IMR-90 (cell line): ENCODE measurements around the gene CHML. TPM values are rescaled to one million over a fixed set of nuclear protein-coding genes. Genes with fewer than 3 reads are reported as not detected.

Experiments
- ATAC-seq: fragments of 200-7000 bp; cut with Tn5 transposase; 2 replicates; pipeline ENCODE4 v1.9.1; 2020; ENCODE audit warnings: low read depth, mild to moderate bottlenecking, moderate library complexity
- BruUV-seq: library from RNA; stranded (reverse); fragments of 400-500 nt; replicated peaks from 2 replicates; lab custom pipeline; 2021; lab: Mats Ljungman, UMichigan
- CTCF ChIA-PET: fragments of 300-600 bp; formaldehyde crosslinking; extraction: SDS; loops from one replicate; lab custom pipeline; 2021; ENCODE audit warnings: antibody characterized with exemption; lab: Yijun Ruan, JAX
- POLR2A ChIA-PET: fragments of 300-600 bp; sonication (Branson Sonifier 250); formaldehyde crosslinking; loops from one replicate; lab custom pipeline; 2022; ENCODE audit warnings: antibody characterized with exemption; ENCODE audit not compliant: unreplicated experiment; lab: Charles Lee
- DNase-seq: peaks from one replicate; pipeline ENCODE4 v3.0.0; 2013
- H2AFZ ChIP-seq: replicated peaks from 2 replicates; pipeline ENCODE3; 2013; ENCODE audit warnings: low read length, mild to moderate bottlenecking; ENCODE audit not compliant: poor library complexity
- H2AK5ac ChIP-seq: 2 replicates; pipeline ENCODE4 v1.6.1; 2013; ENCODE audit warnings: low read depth, low read length, inconsistent platforms
- H2AK9ac ChIP-seq: replicated peaks from 2 replicates; pipeline ENCODE3; 2013; ENCODE audit warnings: mild to moderate bottlenecking, low read depth, low read length, moderate library complexity; ENCODE audit not compliant: poor library complexity
- H2BK120ac ChIP-seq: 2 replicates; pipeline ENCODE4 v1.6.1; 2013; ENCODE audit warnings: low read depth, low read length, inconsistent platforms
- H2BK15ac ChIP-seq: 3 replicates; pipeline ENCODE4 v1.6.1; 2013; ENCODE audit warnings: low read depth, low read length, inconsistent platforms
- H2BK20ac ChIP-seq: 2 replicates; pipeline ENCODE4 v1.6.1; 2013; ENCODE audit warnings: low read depth, mild to moderate bottlenecking, inconsistent platforms, low read length, moderate library complexity
- H2BK5ac ChIP-seq: 2 replicates; pipeline ENCODE4 v1.6.1; 2013; ENCODE audit warnings: mild to moderate bottlenecking, low read depth, low read length, inconsistent platforms; ENCODE audit not compliant: poor library complexity, severe bottlenecking
- H3K14ac ChIP-seq: replicated peaks from 2 replicates; pipeline ENCODE4 v1.6.1; 2013; ENCODE audit warnings: low read depth, low read length, inconsistent platforms
- H3K18ac ChIP-seq: 2 replicates; pipeline ENCODE4 v1.6.1; 2013; ENCODE audit warnings: low read depth, low read length, control low read depth
- H3K23ac ChIP-seq: 2 replicates; pipeline ENCODE4 v1.6.1; 2013; ENCODE audit warnings: low read depth, low read length, inconsistent platforms
- H3K27ac ChIP-seq: 2 replicates; pipeline ENCODE4 v1.5.1; 2013; ENCODE audit warnings: mild to moderate bottlenecking, control low read depth, low read length; ENCODE audit not compliant: insufficient read depth
- H3K27me3 ChIP-seq: 2 replicates; pipeline ENCODE4 v1.6.1; 2013; ENCODE audit warnings: low read length; ENCODE audit not compliant: control insufficient read depth, insufficient read depth
- H3K36me3 ChIP-seq: 2 replicates; pipeline ENCODE4 v1.6.1; 2013; ENCODE audit warnings: low read length, mixed read lengths; ENCODE audit not compliant: control insufficient read depth, insufficient read depth
- H3K4ac ChIP-seq: 2 replicates; pipeline ENCODE4 v1.6.1; 2013; ENCODE audit warnings: low read depth, low read length, inconsistent platforms
- H3K4me1 ChIP-seq: 2 replicates; pipeline ENCODE4 v1.6.1; 2013; ENCODE audit warnings: low read length, mixed read lengths; ENCODE audit not compliant: control insufficient read depth, insufficient read depth
- H3K4me2 ChIP-seq: 2 replicates; pipeline ENCODE4 v1.6.1; 2013; ENCODE audit warnings: low read depth, mild to moderate bottlenecking, control low read depth, low read length, moderate library complexity
- H3K4me3 ChIP-seq: 2 replicates; pipeline ENCODE4 v1.5.1; 2013; ENCODE audit warnings: low read depth, mild to moderate bottlenecking, control low read depth, low read length, moderate library complexity; ENCODE audit not compliant: insufficient read depth
- H3K56ac ChIP-seq: 2 replicates; pipeline ENCODE4 v1.6.1; 2013; ENCODE audit warnings: low read length, inconsistent platforms; ENCODE audit not compliant: insufficient read depth; ENCODE audit errors: extremely low read depth
- H3K79me1 ChIP-seq, 2 experiments: 2 replicates each; pipeline ENCODE4 v1.6.1; 2013; ENCODE audit warnings: low read length in 2 of 2, inconsistent platforms in 1 of 2, low read depth in 1 of 2
- H3K9ac ChIP-seq: 2 replicates; pipeline ENCODE4 v1.6.1; 2013; ENCODE audit warnings: low read depth, low read length, control low read depth
- H3K9me1 ChIP-seq: 2 replicates; pipeline ENCODE4 v1.6.1; 2013; ENCODE audit warnings: low read length, inconsistent platforms; ENCODE audit not compliant: insufficient read depth
- H3K9me3 ChIP-seq: 2 replicates; pipeline ENCODE4 v1.6.1; 2013; ENCODE audit warnings: low read length; ENCODE audit not compliant: control insufficient read depth, insufficient read depth
- H4K20me1 ChIP-seq: 2 replicates; pipeline ENCODE4 v1.6.1; 2013; ENCODE audit warnings: low read length, inconsistent platforms; ENCODE audit not compliant: insufficient read depth
- H4K5ac ChIP-seq: 2 replicates; pipeline ENCODE4 v1.6.1; 2013; ENCODE audit warnings: mild to moderate bottlenecking, low read depth, low read length, control low read depth
- H4K8ac ChIP-seq, 2 experiments: 2 replicates each; pipeline ENCODE4 v1.6.1; 2013; ENCODE audit warnings: low read depth in 2 of 2, low read length in 2 of 2, control low read depth in 1 of 2, inconsistent platforms in 1 of 2
- H4K91ac ChIP-seq: 2 replicates; pipeline ENCODE4 v1.6.1; 2013; ENCODE audit warnings: low read depth, low read length, inconsistent platforms; ENCODE audit not compliant: insufficient read depth
- BHLHE40 ChIP-seq: fragments of 150-350 bp; IDR thresholded peaks from 2 replicates; pipeline ENCODE4 v1.6.1; 2016; ENCODE audit warnings: mild to moderate bottlenecking, low read depth, low read length
- CEBPB ChIP-seq: IDR thresholded peaks from 2 replicates; pipeline ENCODE4 v1.6.1; 2012; ENCODE audit warnings: low read depth, low read length, improper control_type of control experiment
- NFE2L2 ChIP-seq: fragments of 150-350 bp; IDR thresholded peaks from 2 replicates; pipeline ENCODE4 v1.6.1; 2016; ENCODE audit warnings: low read depth, mild to moderate bottlenecking, low read length
- RFX5 ChIP-seq: IDR thresholded peaks from 2 replicates; pipeline ENCODE4 v1.8.0; 2012; ENCODE audit warnings: low read depth, mild to moderate bottlenecking, low read length, moderate library complexity
- USF2 ChIP-seq: fragments of 150-350 bp; IDR thresholded peaks from 2 replicates; pipeline ENCODE4 v1.6.1; 2017; ENCODE audit warnings: mild to moderate bottlenecking, antibody characterized with exemption, low read length, low read depth
- WGBS, 2 experiments: methylation state at CpG; one replicate each; pipeline versions ENCODE4 v1.1.5 to v1.1.7; 2013; ENCODE audit warnings: missing lambda C conversion rate in 2 of 2; ENCODE audit not compliant: insufficient read length in 1 of 2; ENCODE audit errors: extremely low coverage in 2 of 2; 5-methylcytosine and 5-hydroxymethylcytosine counted together
- dilution Hi-C: fragments of 300-500 bp; cut with HindIII; formaldehyde crosslinking; loops from one replicate; pipeline ENCODE4 v1.14.3; 2018; ENCODE audit warnings: low sequenced_read_pairs; ENCODE audit not compliant: unreplicated experiment
- in situ Hi-C: fragments of 300-500 bp; cut with MboI; formaldehyde crosslinking; loops from 3 replicates; pipeline ENCODE4 v1.14.3; 2019; ENCODE audit warnings: low sequenced_read_pairs, inconsistent platforms, mixed read lengths
- intact Hi-C: fragments of 100-400 bp; cut with micrococcal nuclease; formaldehyde crosslinking; loops from 2 replicates; pipeline ENCODE4 v1.10.0; 2022
- polyA plus RNA-seq, 3 experiments: library from polyadenylated mRNA; depleted of rRNA; stranded (reverse); fragments of >200 nt; gene quantifications; 2 replicates each; pipeline ENCODE4 v1.2.3, GENCODE V29; 2012; ENCODE audit warnings: low replicate concordance in 1 of 3
- total RNA-seq: library from RNA; depleted of rRNA; stranded (reverse); fragments of >200 nt; gene quantifications from 2 replicates; pipeline ENCODE4 v1.2.3, GENCODE V29; 2012

Gene CHML
- total and polyA plus RNA-seq, 2 of the 4 experiments (the other 2 are of a cell fraction): 5.3 to 25.6 TPM

- no peak for DNase-seq
- no peak for ATAC-seq
- intact Hi-C loops: no loop called here
- BruUV-seq: no TSS peak
- Histone ChIP-seq H4K91ac (no peak overlapping the region), H4K8ac (no peak overlapping the region), H3K9ac (no peak overlapping the region), H2AK5ac (no peak overlapping the region), H4K5ac (no peak overlapping the region), H2BK120ac (no peak overlapping the region), H2BK15ac (no peak overlapping the region), H3K56ac (no peak overlapping the region), H3K23ac (no peak overlapping the region), H3K4ac (no peak overlapping the region), H3K4me2 (no peak overlapping the region), H3K9me1 (peaks cover 3% of the 10 kb centered on the region; the same call in 1 of the 2 replicates), H4K20me1 (no peaks in the 10 kb centered on the region), H2AK9ac (no peak overlapping the region), H2BK5ac (no peak overlapping the region), H3K4me3 (no peak overlapping the region), H3K9me3 (no peaks in the 10 kb centered on the region), H3K79me1 (0 out of 4 replicates have a peak, but pooled peaks cover 0 to 1% of the 10 kb centered on the region in 2 experiments), H3K36me3 (peaks cover 2% of the 10 kb centered on the region; the same call in 1 of the 2 replicates), H3K27me3 (no peaks in the 10 kb centered on the region), H3K4me1 (peaks cover 3% of the 10 kb centered on the region), H2BK20ac (no peak overlapping the region), H3K18ac (no peak overlapping the region), H3K27ac (no peak overlapping the region), H2AFZ (no peak overlapping the region), H3K14ac (no peak overlapping the region)
- TF ChIP-seq RFX5 (no peak), BHLHE40 (no peak), CEBPB (no peak), NFE2L2 (no peak), USF2 (no peak)
- WGBS, 2 experiments: 89% methylated on average over 3 of the region's 7 CpGs; no CpG with 5 or more reads in 1 of the 2 experiments
- ChIA-PET POLR2A (no interaction called here), CTCF (interaction anchor here (1.5 kb wide), 1 partner anchor 217 kb away, joined by 3 read pairs; no protein-coding TSS in a partner anchor)
- in situ Hi-C loops: loop anchor here (25.0 kb wide), 1 partner anchor 1695 kb away; no protein-coding TSS in a partner anchor
- dilution Hi-C loops: no loop called here
Measured at GRCh38 chr1:241617426-241617825, 22.7 kb downstream of the CHML start.
